ELR (cell line): Measurements from ENCODE around the gene RHOT1.
"Not testable (repeated sequence)": the region's sequence is repeated elsewhere in the genome, so short reads cannot be mapped to it uniquely, and the experiment has no call there.

Source experiments
- DNase-seq: peaks from one replicate; pipeline ENCODE4 v3.0.0-alpha.2; 2015; ENCODE audit warnings: low read depth

RHOT1 gene

DNA sequence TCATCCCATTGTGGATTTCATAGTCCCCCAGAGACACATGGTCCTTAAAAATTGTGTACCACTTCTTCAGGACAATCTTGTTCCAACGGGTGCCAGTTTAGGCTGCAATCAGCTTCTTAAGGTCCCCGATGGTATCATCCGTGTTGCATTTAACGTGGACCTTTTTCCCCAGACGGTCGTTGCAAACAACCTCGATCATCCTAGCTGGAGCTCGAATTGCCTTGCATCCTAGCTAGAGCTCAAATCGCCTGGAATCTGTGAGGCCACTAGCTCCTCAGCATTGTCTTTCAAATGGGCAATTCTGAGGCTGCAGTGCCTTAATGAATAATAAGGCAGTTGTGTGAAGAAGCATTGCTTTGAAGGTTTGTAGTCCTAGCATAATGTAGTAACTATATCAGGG is 85.6 kb downstream of the RHOT1 start:
- DNase-seq = no peak

DNA sequence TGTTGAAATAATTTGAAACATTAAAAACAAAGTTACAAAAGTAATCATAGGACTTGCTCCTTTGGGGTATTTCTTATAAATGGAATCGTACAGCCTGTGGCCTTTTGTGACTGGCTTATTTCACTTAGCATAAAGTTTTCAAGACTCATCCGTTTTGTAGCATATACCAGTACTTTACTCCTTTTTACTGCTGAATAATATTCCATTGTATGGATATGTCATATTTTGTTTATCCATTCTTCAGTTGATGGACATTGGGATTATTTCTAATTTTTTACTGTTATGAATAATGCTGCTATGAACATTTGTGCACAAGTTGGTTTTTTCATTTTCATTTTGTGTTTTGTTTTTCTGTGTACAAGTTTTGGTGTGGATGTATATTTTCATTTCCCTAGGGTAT is 93.3 kb downstream of the RHOT1 start:
- DNase-seq = no peak

DNA sequence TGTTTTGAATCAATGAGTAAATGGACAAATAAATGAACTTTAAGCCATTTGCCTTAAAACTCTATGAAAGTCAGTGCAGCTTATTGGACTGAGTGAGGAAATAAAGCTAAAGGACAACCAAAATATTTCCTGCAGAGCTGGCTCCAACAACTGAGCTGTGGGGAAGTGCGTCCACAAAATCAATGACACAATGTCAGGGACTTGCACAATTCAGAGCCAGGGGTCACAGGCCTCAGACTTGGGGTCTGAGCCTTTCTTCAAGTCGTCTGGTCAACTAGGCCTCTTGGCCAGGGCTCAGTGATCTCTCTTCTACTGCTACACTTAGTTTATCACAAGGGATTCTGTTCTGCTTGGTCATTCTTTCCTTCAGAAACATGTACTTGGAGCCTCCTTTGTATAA is 97.2 kb downstream of the RHOT1 start:
- no peak for DNase-seq

DNA sequence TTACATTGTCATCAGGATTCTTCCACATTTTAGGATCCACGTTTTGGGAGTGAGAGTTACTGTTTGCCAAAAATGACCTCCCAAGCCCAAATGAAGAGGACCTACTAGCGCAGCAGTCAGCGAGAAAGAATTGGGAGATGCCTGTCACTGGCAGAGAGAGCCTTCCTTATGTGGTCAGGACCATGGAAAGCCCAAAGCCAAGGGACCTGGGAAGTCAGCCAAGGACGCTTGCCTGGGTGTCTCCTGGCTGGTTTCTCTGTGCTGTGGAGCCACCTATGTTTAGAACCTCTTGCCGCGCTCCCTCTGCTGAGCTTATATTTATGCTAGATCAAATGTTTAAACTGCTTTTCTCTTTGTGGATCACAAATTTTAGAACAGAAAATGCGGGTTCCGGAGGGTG is 98.4 kb downstream of the RHOT1 start:
- DNase-seq = no peak

DNA sequence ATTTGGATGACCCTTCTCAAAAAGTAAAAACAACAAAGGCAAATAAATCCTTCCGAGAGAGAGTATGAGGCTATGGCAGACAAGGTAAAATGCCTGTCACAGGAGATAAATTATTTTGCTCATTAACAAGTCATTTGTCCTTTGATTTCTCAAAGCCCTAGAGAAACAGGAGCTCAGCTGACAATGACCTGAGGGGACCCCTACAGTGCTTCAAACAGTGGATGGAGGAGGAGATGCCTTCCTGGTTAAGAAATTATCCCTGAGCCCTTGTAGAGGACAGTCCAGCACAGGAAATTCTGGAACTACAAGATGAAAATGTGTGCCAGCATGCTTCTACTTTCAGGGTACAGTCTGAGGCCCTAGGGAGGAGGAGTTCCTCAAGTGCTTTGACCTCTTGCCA is 99.3 kb downstream of the RHOT1 start:
- no peak for DNase-seq

DNA sequence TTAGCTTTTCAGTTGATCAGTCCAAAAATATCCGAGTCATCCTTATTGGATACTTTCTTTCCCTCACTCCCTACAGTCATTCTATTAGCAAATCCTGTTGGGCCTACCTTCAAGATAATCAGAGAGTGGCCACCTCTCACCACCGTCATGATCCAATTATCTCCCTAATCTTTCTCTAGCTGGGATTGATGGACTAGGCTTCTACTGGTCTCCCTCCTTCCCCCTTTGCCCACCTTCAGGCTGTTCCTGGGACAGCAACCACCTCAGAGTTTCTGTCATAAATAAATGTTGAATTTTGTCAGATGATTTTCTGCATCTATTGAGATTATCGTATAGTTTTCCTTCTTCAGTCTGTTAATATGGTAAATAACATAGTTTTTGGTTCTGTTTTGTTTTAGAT is 107.2 kb downstream of the RHOT1 start:
- DNase-seq = no peak

DNA sequence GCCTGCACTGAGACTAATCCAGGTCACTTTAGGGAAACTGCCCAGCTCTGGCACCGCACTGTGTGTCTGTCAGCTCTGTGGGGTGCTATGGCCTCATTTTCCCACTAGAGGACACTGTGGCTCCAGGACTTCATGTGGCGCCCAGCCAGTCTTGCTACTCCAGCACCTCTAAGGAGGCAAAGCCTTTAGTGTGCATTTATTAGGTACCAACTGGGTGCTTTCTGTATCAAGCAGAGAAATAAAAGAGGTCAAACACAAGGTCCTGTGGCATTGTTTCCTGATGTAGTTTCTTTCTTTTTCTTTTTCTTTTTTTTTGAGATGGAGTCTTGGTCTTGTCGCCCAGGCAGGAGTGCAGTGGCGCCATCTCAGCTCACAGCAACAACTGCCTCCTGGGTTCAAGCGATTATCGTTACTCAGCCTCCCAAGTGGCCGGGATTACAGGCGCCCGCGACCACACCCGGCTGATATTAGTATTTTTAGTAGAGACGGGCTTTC is 110.9 kb downstream of the RHOT1 start:
- DNase-seq = peak; percentile 84

DNA sequence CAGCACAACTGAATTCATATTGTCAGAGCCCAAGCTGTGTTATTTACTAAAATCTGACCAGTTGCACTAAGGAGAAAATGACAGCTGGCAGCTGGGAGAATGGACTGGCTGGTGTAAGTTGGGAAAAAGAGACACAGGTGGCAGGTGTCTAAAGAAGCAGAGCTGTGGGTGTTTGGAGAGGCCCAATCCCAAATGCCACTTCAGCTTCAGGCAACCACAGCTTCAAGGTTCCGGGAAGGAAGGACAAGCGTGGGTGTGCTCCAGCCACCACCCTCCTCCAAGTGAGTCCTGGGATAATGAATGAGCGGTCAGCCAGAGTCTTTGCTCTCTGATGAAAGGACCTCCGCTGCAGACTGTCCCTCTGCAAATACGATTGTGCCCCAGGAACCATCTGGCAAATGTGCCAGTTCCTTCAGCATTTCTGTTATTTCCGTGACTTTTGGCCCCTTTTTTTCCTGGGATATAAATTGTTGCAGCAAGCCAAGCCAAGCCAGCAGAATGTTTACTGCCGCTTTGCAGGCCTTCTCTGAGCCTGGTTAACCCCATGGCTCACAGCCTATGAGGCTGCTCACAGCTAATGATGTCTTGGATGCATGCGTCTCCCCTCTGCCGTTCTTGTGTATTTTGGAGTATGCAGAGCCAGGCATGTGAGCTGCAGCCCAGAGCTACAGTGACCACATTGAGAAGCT is 113.9 kb downstream of the RHOT1 start:
- no peak for DNase-seq

DNA sequence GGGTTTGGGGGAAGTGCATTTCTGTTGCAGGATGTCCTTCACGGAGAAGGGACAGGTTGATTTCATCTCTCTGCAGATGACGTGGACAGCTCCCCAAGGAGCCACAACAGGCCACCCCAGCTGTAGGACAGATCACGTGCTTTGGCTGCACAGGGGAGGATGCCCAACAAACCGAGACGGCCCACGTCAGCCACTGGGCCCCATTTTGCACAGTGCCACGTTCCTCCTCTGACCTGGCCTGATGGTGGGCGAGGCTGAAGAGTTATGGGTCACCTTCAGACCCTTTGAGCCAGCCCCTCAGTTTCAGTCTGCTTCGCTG is 114.4 kb downstream of the RHOT1 start:
- no peak for DNase-seq

DNA sequence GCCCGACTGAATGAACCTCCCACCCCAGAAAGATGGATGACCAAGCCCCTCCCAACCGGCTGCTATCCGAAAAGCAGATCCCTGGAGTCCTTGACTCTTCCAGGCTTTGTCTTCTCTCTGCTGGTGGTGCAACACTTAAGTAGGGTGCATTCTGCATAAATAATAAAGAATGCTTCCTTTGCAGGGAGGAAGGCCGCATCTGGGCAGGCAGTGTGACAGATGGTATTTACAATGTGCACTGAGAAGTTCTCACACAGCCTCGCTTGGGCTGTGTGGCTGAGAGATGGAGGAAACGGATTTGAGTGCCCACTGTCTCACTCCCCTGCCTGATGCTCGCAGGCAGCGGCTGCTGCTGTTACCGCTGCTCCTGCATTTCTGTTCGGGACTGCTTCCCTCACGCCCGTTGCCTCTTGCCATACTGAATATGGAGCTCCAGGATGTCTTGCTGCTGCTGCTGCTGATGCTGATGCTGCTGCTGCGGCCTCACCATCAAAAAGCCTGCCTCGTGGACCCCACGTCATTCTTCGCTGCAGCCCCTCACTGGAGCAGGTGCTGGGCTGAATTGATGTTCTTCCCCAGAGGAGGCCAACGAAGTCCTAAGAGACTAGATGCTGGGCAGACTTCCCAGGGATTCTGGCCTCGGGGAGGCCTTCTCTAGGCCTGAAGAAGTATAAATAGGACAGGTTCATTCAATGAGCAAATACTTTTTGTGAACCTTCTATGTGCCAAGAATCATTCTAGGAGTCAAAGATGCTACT is 116.3 kb downstream of the RHOT1 start:
- no peak for DNase-seq

DNA sequence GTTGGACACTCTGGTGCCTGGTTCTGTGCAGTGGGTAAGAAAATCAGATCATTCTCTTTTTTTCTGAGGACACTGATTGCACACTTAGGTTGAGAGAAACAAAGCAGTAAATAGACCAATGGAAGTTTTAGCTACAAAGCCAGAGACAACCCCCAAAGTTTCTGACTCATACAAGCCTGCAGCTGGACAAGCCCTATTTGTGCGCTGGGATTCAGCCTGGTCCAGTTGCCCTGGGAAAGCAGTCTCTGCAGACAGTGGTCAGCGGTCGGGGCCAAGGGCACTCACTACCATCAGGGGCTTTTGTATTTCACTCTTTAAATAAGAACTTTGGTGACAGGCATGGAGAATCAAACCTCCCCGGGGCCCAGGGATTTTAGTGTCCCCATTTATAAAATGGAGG is 117.3 kb downstream of the RHOT1 start:
- DNase-seq = peak; percentile 60

DNA sequence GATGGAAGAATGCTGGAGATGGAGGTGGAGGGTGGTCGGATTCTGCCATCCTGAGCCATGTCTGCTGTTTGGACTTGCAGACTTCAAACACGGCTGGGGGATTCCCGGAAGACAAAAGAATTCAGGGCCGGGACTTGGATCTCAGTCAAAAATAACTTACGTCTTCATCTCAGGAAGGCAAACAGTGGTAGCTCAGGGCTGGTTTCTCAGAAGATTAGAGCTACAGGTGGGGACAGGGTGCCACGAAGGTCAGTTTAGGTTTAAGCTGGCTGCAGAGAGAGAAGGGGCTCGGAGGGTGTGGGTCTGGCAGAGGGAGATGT is 119.1 kb downstream of the RHOT1 start:
- no peak for DNase-seq

DNA sequence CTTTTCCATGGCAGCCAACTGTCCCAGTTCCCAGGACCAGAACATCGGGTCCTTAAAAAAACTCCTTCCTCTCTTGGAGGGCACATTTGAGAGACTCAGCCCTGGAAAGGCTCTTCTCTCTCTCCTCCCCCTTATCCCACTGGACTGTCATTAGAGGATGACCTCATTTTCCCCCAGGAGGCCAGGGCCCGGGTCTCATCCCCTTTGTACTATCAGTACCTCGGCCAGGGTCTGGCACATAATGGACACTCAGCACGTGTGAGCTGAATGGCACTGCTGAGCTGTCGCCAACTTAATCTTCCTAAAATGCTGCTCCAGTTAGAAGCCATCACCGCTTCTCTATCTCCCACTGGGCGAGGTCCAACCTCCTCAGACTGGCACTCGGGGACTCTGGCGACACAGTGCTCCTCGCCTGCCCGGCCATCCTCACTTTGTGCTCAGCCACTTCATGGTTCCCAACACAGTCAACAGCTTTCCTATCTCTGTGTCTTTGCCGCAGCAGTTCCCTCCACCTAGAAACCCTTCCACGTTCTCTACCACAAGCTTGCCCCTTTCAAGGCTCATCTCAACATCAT is 119.7 kb downstream of the RHOT1 start:
- DNase-seq = no peak

DNA sequence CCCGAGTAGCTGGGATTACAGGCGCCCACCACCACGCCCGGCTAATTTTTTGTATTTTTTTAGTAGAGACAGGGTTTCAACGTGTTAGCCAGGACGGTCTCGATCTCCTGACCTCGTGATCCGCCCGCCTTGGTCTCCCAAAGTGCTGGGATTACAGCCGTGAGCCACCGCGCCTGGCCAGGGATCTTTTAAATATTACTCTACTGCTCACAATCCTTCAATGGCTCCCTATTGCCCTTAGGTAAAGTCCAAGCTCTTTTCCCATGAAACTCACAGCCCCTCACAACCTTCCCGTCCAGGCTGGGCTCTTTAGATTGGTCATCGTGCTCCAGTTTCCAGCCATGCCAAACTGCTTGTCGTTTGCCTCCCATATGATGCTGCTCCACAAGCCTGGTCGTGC is 121.2 kb downstream of the RHOT1 start:
- not testable (repeated sequence) for DNase-seq

DNA sequence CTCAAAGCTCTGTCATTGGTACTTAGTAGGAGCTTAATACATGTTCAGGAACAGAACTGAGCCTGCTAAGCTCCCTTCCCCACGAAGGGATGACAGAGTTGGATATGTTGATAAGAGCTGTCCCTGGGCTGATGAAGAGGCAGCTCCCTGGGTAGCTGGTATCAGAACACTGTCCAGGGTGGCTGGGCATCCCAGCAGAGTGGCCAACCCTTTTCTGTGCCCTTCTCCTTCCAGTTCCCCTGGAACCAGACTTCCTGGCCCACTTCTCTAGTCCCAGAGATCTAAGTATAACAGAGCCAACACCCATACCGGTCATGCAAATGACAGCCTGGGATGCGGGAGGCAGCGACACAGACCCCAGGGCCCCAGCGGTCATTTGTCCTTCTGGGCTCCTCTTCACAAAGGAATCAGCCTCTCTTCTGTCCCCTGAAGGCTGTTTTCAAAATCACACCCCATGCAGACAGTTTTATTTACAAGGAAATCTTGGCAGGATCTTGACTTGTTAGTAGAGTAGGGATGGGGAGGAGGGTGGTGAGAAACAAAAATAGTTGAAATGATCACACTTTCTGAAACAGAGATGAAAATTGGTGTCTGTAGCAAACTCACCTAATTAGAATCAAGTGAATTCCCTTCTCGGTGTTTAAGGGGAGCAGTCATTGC is 122.0 kb downstream of the RHOT1 start:
- DNase-seq = no peak

DNA sequence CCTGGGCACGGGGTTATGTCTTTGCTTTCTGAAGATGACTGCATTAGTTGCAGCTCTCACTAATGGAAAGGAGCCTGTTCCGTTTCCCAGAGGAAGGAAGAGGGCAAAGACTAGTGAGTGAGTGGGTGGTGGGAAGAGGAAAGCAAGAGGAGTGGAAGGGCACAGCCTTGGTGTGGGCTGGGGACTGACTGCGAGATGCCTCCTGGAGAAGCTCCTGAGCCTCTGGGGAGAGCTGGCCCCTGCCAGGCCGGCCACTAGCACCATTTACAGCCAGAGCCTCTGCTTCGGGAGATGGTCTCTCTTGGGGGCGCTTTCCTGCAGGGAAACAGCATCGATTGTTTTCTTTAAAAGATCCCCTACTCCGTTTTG is 122.5 kb downstream of the RHOT1 start:
- DNase-seq = no peak

DNA sequence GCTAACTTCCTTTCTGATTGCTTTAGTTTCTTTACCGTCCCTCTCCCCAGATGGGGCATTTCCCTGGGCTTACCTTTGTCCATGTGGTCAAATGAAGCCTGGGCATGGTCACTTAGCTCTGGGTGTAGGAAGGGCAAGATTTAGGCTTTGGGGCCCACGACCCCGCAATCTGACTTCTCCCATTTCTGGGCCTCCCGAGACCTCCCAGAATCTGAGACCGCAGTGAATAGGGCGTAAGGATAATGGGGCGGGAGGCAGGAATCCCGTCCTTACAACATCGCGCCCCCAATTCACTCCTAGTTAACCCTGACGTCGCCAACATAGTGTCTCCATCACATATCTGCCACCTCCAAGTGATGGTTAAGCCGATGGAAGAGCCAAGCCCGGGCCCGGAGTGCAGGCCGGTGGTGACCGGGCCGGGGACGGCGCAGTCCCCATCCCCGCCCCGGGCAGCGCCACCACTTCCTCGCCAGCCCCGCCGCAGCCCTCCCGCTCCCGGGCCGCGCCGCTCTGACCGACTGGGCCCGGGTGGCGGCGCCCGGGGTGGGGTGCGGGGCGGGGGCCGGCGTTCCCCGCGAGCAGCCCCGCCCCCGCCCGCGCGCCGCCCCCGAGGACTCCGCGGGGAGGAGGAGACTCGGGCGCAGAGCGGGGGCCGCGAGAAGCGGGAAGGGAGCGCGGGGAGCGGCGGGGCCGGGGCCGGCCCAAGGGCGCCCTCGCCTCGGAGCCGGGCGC is 123.1 kb downstream of the RHOT1 start, which contains the start of gene RHBDL3:
Gene RHBDL3 (plus strand): TSS at position 641 of the 732 bp plus-strand sequence. CDS start 358 bp downstream, outside the sequence.
- peak; percentile 21 for DNase-seq

DNA sequence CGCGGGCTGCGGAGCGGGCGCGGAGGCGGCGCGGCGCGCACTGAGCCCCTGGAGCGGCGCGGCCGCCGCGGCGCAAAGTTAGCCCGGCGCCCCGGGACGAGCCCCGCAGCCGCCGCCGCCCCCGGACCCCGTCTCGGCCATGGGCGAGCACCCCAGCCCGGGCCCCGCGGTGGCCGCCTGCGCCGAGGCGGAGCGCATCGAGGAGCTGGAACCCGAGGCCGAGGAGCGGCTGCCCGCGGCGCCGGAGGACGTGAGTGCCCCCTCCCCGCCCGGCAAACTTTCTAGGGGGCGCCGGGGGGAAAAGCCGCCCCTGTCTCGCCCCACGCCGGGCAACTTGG is 123.7 kb downstream of the RHOT1 start:
- DNase-seq = no peak

DNA sequence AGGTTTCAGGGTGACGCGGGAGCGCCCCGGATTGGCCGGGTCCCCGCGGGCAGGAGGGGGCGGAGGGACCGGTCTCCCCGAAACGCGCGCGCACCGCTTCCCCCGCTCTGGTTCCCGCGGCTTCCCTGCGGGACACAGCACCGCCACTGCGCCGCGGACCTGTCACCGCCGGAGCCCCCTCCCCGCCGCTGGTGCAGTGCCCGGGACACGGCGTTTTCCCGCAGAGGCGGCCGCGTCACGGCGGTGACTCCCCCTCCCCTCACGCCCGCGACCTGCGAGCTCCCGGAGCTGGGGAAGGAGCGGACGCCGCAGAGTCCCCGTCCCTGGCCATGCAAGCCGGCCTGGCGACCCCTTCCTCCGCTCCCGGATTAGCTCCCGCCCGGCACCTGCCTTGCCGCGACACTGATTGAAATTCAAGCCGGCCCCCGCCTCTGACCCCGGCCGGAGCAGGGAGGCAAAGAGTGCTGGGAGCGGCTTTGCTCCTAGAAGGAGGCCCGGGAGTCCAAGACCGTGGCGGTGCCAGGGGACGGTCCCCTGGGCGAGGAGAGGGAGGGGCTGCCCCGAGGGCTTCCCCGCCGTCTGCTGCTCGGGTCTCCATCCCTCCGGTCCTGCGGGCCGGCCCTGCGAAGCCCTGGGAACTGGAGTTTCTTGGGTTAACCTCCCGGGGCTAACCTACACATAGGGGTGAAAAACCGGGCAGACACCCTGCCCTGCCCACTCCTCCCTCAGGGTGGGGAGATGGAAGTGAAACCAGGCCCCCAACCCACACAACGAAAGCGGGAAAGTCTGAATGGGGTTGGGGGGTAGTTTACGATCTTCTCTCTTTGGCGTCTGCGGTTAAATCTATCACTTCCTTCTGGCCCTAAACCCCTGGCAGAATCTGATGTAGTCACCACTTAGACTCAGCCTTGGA is 124.3 kb downstream of the RHOT1 start:
- DNase-seq = no peak

DNA sequence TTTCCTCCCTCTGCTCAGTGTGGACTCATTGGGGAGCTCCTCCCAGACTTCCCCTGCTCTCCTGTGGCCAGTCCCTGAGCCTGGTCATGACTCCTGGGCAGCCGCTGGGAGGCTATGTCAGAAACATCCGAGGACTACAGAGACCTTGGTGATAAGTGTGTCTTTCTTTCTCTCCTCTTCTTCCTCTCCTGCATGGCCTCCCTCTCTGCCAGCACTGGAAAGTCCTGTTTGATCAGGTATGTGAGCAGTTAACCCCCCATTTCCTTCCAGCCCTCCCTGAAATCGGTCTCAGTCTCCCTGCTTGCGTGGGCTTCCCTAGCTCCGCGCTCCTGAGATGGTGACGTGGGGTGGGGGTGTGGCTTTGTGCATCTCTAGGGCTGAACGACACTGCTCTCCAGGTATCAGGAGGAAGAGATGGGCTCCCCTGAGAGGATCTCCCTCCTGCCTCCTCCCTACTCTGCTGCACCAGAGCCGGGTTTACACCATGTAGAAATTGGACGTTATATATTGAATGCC is 125.4 kb downstream of the RHOT1 start:
- DNase-seq = peak; percentile 58

DNA sequence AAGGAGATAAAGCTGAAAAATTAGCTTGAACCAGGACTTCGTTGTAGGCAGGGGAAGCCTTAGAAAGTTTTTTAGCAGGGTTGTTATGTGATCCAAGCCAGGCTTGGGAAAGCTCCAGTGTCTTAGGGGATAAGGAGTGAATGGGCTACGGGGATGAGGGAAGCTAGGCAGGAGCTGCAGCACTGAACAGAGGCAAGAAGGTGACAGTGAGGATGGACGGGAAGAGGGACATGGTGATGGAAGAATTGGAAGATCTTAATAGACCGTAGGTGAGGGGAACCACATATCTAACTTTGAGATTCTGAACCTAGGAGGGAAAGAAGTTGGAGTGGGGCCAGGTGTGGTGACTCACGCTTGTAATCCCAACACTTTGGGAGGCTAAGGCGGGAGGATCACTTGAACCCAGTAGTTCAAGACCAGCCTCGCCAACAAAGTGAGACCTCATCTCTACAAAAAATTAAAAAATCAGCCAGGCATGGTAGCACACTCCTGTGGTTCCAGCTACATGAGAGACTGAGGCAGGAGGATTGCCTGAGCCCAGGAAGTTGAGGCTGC is 126.5 kb downstream of the RHOT1 start:
- DNase-seq = no peak
